Peyer's patch (tissue), 4 donors: ENCODE results near the gene MARCHF9.

Source experiments
- CTCF ChIP-seq, 6 experiments: fragments of 450-650 bp in 4 of 6; fragments of 200-600 bp in 2 of 6; sonication (generic) in 1 of 6; IDR thresholded peaks; one replicate each; pipeline ENCODE4 v1.5.1; 2017 to 2019; ENCODE audit warnings: antibody characterized with exemption in 6 of 6, mild to moderate bottlenecking in 3 of 6, moderate library complexity in 1 of 6
- POLR2A ChIP-seq, 2 donors: fragments of 450-650 bp; IDR thresholded peaks; one replicate each; pipeline ENCODE4 v1.5.1; 2017; ENCODE audit warnings: antibody characterized with exemption in 2 of 2, mild to moderate bottlenecking in 2 of 2, moderate library complexity in 2 of 2

- TF ChIP-seq POLR2A (IDR thresholded peaks at IDR 0.05) (no peak), CTCF (IDR thresholded peaks at IDR 0.05) (no peak)
Observed at GRCh38 chr12:57725851-57726150, 29.1 kb upstream of the MARCHF9 start.
